K562 (cell line): ENCODE measurements around the gene RRAD. TPM values are rescaled to one million over a fixed set of nuclear protein-coding genes. Genes with fewer than 3 reads are reported as not detected.

Experiments
- ATAC-seq: fragments of 200-7000 bp; cut with Tn5 transposase; 3 replicates; pipeline ENCODE4 v1.9.1; 2020; ENCODE audit warnings: moderate library complexity
- BruUV-seq: library from RNA; stranded (reverse); fragments of 400-500 nt; replicated peaks from 2 replicates; lab custom pipeline; 2021; lab: Mats Ljungman, UMichigan
- CTCF ChIA-PET: fragments of 300-600 bp; formaldehyde crosslinking; extraction: SDS; loops from one replicate; lab custom pipeline; 2021; ENCODE audit warnings: low intra/inter-chr PET ratio; lab: Yijun Ruan, JAX
- POLR2A ChIA-PET: fragments of 300-600, 350-650 bp; sonication (Branson Sonifier 250); formaldehyde crosslinking; extraction: SDS; loops from one replicate; lab custom pipeline; 2021; ENCODE audit warnings: antibody characterized with exemption, inconsistent platforms; lab: Yijun Ruan, JAX
- DNase-seq, 4 experiments: peaks; one replicate each; pipeline versions ENCODE4 v3.0.0 to v3.0.0-alpha.2; 2011 to 2018; ENCODE audit warnings: low spot score in 3 of 4, mixed read lengths in 3 of 4; ENCODE audit errors: extremely low read depth in 1 of 4
- FAIRE-seq: peaks from 2 replicates; lab custom pipeline; 2011; peaks lifted over from hg19 to GRCh38; lab: Jason Lieb, UNC
- H2AFZ ChIP-seq: 2 replicates; pipeline ENCODE4 v1.6.0; 2011; ENCODE audit warnings: low read depth, low read length, control low read depth, inconsistent platforms
- H3K27ac ChIP-seq: fragments of 200-600 bp; 3 replicates; pipeline ENCODE4 v1.8.0; 2011; ENCODE audit warnings: low read depth, mild to moderate bottlenecking, control low read depth, inconsistent platforms, low read length, moderate library complexity, mixed read lengths; ENCODE audit errors: extremely low read depth
- H3K27me3 ChIP-seq, 2 experiments: fragments of 300-600 bp in 1 of 2; 2 replicates in 1 of 2; 3 replicates in 1 of 2; pipeline versions ENCODE4 v1.6.0 to v1.8.0; 2011; ENCODE audit warnings: inconsistent platforms in 2 of 2, low read length in 2 of 2, mild to moderate bottlenecking in 1 of 2, mixed read lengths in 1 of 2, moderate library complexity in 1 of 2; ENCODE audit not compliant: control insufficient read depth in 2 of 2, insufficient read depth in 2 of 2
- H3K36me3 ChIP-seq: fragments of 300-600 bp; 3 replicates; pipeline ENCODE4 v1.8.0; 2011; ENCODE audit warnings: mild to moderate bottlenecking, low read length, inconsistent platforms; ENCODE audit not compliant: control insufficient read depth, insufficient read depth
- H3K4me1 ChIP-seq, 2 experiments: fragments of 200-600 bp in 1 of 2; replicated peaks in 1 of 2; 2 replicates in 1 of 2; 3 replicates in 1 of 2; pipeline versions ENCODE4 v1.5.1 to v1.8.0; 2011; ENCODE audit warnings: inconsistent platforms in 2 of 2, low read length in 2 of 2, mild to moderate bottlenecking in 1 of 2, mixed read lengths in 1 of 2, moderate library complexity in 1 of 2; ENCODE audit not compliant: control insufficient read depth in 2 of 2, insufficient read depth in 2 of 2
- H3K4me2 ChIP-seq: 2 replicates; pipeline ENCODE4 v1.6.1; 2011; ENCODE audit warnings: low read length, control low read depth, inconsistent platforms, mixed read lengths; ENCODE audit not compliant: insufficient read depth
- H3K4me3 ChIP-seq: fragments of 200-600 bp; sonication (generic), shearing (Covaris generic); 2 replicates; pipeline ENCODE4 v1.5.1; 2016; ENCODE audit warnings: control low read depth, inconsistent platforms
- H3K79me2 ChIP-seq: fragments of 200-600 bp; 3 replicates; pipeline ENCODE4 v1.8.0; 2011; ENCODE audit warnings: low read length, inconsistent platforms; ENCODE audit not compliant: control insufficient read depth, insufficient read depth
- H3K9ac ChIP-seq, 2 experiments: 2 replicates each; pipeline versions ENCODE4 v1.6.0 to v1.6.1; 2011; ENCODE audit warnings: low read depth in 2 of 2, low read length in 2 of 2, control low read depth in 1 of 2, inconsistent platforms in 1 of 2, mild to moderate bottlenecking in 1 of 2, mixed read lengths in 1 of 2; ENCODE audit not compliant: insufficient read depth in 1 of 2
- H3K9me1 ChIP-seq: one replicate; pipeline ENCODE4 v1.6.0; 2011; ENCODE audit warnings: inconsistent platforms, mild to moderate bottlenecking, low read length, moderate library complexity; ENCODE audit not compliant: control insufficient read depth, insufficient read depth
- H3K9me3 ChIP-seq: replicated peaks from 2 replicates; pipeline ENCODE4 v1.5.1; 2011; ENCODE audit warnings: low read depth, low read length, inconsistent platforms; ENCODE audit not compliant: control insufficient read depth, insufficient read depth
- H4K20me1 ChIP-seq: replicated peaks from 2 replicates; pipeline ENCODE4 v1.6.1; 2011; ENCODE audit warnings: low read length, inconsistent platforms, mixed read lengths; ENCODE audit not compliant: control insufficient read depth, insufficient read depth
- POLR2G ChIP-seq: fragments of 200-400 bp; formaldehyde crosslinking; IDR thresholded peaks from 2 replicates; pipeline ENCODE4 v1.6.1; 2017; ENCODE audit warnings: low read depth, mild to moderate bottlenecking, antibody characterized with exemption, low read length, moderate library complexity
- ZFP30 ChIP-seq: fragments of 250-450 bp; sonication (Bioruptor Pico); IDR thresholded peaks from 2 replicates; pipeline ENCODE4 v1.8.0; 2022; ENCODE audit warnings: moderate library complexity, mild to moderate bottlenecking, inconsistent platforms, borderline replicate concordance
- WGBS: fragments of 100-300 bp; shearing (Covaris generic); methylation state at CpG from one replicate; pipeline ENCODE4 v1.1.6; 2016; ENCODE audit warnings: low coverage, mixed read lengths; ENCODE audit not compliant: insufficient coverage; ENCODE audit errors: missing lambda C conversion rate; 5-methylcytosine and 5-hydroxymethylcytosine counted together
- in situ Hi-C: fragments of 300-500 bp; cut with MboI; formaldehyde crosslinking; loops from 4 replicates; pipeline ENCODE4 v1.15.0; 2018; ENCODE audit warnings: inconsistent platforms, mixed read lengths
- intact Hi-C: fragments of 100-400 bp; cut with micrococcal nuclease; formaldehyde crosslinking; loops from 2 replicates; pipeline ENCODE4 v1.14.2; 2022
- polyA plus RNA-seq, 8 experiments: library from polyadenylated mRNA; depleted of rRNA in 4 of 8; stranded (reverse) in 5 of 8; unstranded in 3 of 8; fragments of >200 nt; fragmentation: Nextera tagmentation in 2 of 8; fragmentation: Illumina TruSeq in 1 of 8; extraction: Ambion mirVana in 2 of 8; extraction: Trizol in 1 of 8; gene quantifications; 2 replicates each; pipeline versions ENCODE4 v1.2.1 to v1.2.3, GENCODE V29; 2011 to 2014; ENCODE audit warnings: inconsistent platforms in 1 of 8, missing spikeins in 1 of 8
- total RNA-seq, 7 experiments: library from RNA; depleted of rRNA in 6 of 7; stranded (reverse); fragments of >200 nt in 6 of 7; fragmentation: Illumina TruSeq in 2 of 7; extraction: Trizol in 2 of 7; gene quantifications; 2 replicates each; pipeline versions ENCODE4 v1.2.1 to v1.2.3, GENCODE V29; 2011 to 2021; ENCODE audit warnings: low replicate concordance in 1 of 7
- TF ChIP-seq, protein P1 (sequence below): sonication (generic); formaldehyde crosslinking; IDR thresholded peaks from 2 replicates; pipeline ENCODE4 v1.8.1; 2023; ENCODE audit warnings: mild to moderate bottlenecking, missing genetic modification reagents

RRAD gene
- total and polyA plus RNA-seq, 9 of the 15 experiments (the other 6 are each of a cell fraction or from before 2014, with no cell fraction given): 0.09 to 0.20 (median 0.13) TPM; not detected in 5

GRCh38 chr16:66948134-66948836 lies 22.9 kb upstream of the RRAD start:
- Histone ChIP-seq H3K4me2 (no peak overlapping the region), H3K4me1 (peaks cover 0 to 16% of the 10 kb centered on the region in 2 experiments; a peak in 1 of 5 replicates), H3K4me3 (no peak overlapping the region), H3K27me3 (no peaks in the 10 kb centered on the region), H3K27ac (no peak overlapping the region), H4K20me1 (no peaks in the 10 kb centered on the region), H2AFZ (peak overlapping the region; percentile 40; the same call in 1 of the 2 replicates), H3K9me3 (peaks cover 2% of the 10 kb centered on the region), H3K36me3 (peaks cover 7% of the 10 kb centered on the region; the same call in 1 of the 3 replicates), H3K9me1 (no peaks in the 10 kb centered on the region), H3K9ac (peak overlapping the region in 1 of 2 experiments; percentile 36; a peak in 1 of 4 replicates), H3K79me2 (no peaks in the 10 kb centered on the region)
- ATAC-seq (no peak), FAIRE-seq (no peak), DNase-seq (no peak)
- CTCF ChIA-PET: interaction anchor here (0.6 to 2.4 kb wide), 2 partner anchors 153 to 225 kb away, joined by 3 to 9 read pairs; no protein-coding TSS in a partner anchor
- intact Hi-C loops: loop anchor here (5.0 kb wide), 2 partner anchors 51 to 154 kb away; no protein-coding TSS in a partner anchor
- 64% methylated on average over 37 of the region's 44 CpGs for WGBS
- no TSS peak for BruUV-seq
- POLR2A ChIA-PET: no interaction called here
- TF ChIP-seq, protein P1, sequence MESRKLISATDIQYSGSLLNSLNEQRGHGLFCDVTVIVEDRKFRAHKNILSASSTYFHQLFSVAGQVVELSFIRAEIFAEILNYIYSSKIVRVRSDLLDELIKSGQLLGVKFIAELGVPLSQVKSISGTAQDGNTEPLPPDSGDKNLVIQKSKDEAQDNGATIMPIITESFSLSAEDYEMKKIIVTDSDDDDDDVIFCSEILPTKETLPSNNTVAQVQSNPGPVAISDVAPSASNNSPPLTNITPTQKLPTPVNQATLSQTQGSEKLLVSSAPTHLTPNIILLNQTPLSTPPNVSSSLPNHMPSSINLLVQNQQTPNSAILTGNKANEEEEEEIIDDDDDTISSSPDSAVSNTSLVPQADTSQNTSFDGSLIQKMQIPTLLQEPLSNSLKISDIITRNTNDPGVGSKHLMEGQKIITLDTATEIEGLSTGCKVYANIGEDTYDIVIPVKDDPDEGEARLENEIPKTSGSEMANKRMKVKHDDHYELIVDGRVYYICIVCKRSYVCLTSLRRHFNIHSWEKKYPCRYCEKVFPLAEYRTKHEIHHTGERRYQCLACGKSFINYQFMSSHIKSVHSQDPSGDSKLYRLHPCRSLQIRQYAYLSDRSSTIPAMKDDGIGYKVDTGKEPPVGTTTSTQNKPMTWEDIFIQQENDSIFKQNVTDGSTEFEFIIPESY (CRISPR knock-in tag): peak; percentile 71
- TF ChIP-seq ZFP30 (CRISPR knock-in tag): no peak
- TF ChIP-seq POLR2G: peak; percentile 37; the same call in 1 of the 2 replicates
- in situ Hi-C loops: no loop called here
